Endothelial cell of umbilical vein (primary cell): Measurements from ENCODE around the gene PIGT. TPM values are rescaled to one million over a fixed set of nuclear protein-coding genes. Genes with fewer than 3 reads are reported as not detected.

ENCODE experiments used
- BruUV-seq: library from RNA; stranded (reverse); fragments of 400-500 nt; replicated peaks from 2 replicates; lab custom pipeline; 2021; lab: Mats Ljungman, UMichigan
- CTCF ChIA-PET: fragments of 300-600, 350-600 bp; sonication (Branson Sonifier 250); formaldehyde crosslinking; loops from one replicate; lab custom pipeline; 2021; ENCODE audit warnings: antibody characterized with exemption, inconsistent platforms; lab: Charles Lee
- POLR2A ChIA-PET: fragments of 300-600, 350-600 bp; sonication (Branson Sonifier 250); formaldehyde crosslinking; loops from one replicate; lab custom pipeline; 2021; ENCODE audit warnings: antibody characterized with exemption, inconsistent platforms; lab: Charles Lee
- DNase-seq: peaks from one replicate; pipeline ENCODE4 v3.0.0-alpha.2; 2011; ENCODE audit warnings: low read depth, low spot score
- FAIRE-seq: peaks from 2 replicates; lab custom pipeline; 2011; peaks lifted over from hg19 to GRCh38; lab: Jason Lieb, UNC
- H2AFZ ChIP-seq: 2 replicates; pipeline ENCODE4 v1.6.0; 2012; ENCODE audit warnings: low read depth, low read length, control low read depth, inconsistent platforms
- H3K27ac ChIP-seq: 2 replicates; pipeline ENCODE4 v1.5.1; 2011; ENCODE audit warnings: low read depth, mild to moderate bottlenecking, control low read depth, low read length, moderate library complexity; ENCODE audit not compliant: insufficient read depth
- H3K27me3 ChIP-seq, 2 experiments: 2 replicates each; pipeline versions ENCODE4 v1.6.0 to v1.6.1; 2011; ENCODE audit warnings: low read length in 2 of 2, mixed read lengths in 1 of 2; ENCODE audit not compliant: control insufficient read depth in 2 of 2, insufficient read depth in 2 of 2
- H3K36me3 ChIP-seq, 2 experiments: 2 replicates in 1 of 2; 3 replicates in 1 of 2; pipeline ENCODE4 v1.5.1; 2011; ENCODE audit warnings: low read length in 2 of 2, mild to moderate bottlenecking in 1 of 2, moderate library complexity in 1 of 2; ENCODE audit not compliant: control insufficient read depth in 2 of 2, insufficient read depth in 2 of 2; ENCODE audit errors: extremely low read depth in 1 of 2
- H3K4me1 ChIP-seq: 3 replicates; pipeline ENCODE4 v1.5.1; 2011; ENCODE audit warnings: mild to moderate bottlenecking, low read length; ENCODE audit not compliant: control insufficient read depth, insufficient read depth; ENCODE audit errors: extremely low read depth
- H3K4me2 ChIP-seq: 2 replicates; pipeline ENCODE4 v1.6.1; 2011; ENCODE audit warnings: low read length, control low read depth, mixed read lengths; ENCODE audit not compliant: insufficient read depth
- H3K4me3 ChIP-seq, 3 experiments: fragments of 200-600 bp in 1 of 3; sonication (generic), shearing (Covaris generic) in 1 of 3; replicated peaks in 1 of 3; 2 replicates each; pipeline ENCODE4 v1.5.1; 2011 to 2016; ENCODE audit warnings: control low read depth in 3 of 3, low read length in 3 of 3, mild to moderate bottlenecking in 2 of 3, inconsistent platforms in 1 of 3, low read depth in 1 of 3, moderate library complexity in 1 of 3; ENCODE audit not compliant: insufficient read depth in 1 of 3
- H3K79me2 ChIP-seq: 2 replicates; pipeline ENCODE4 v1.6.0; 2012; ENCODE audit warnings: low read length, inconsistent platforms; ENCODE audit not compliant: control insufficient read depth, insufficient read depth
- H3K9ac ChIP-seq: replicated peaks from 2 replicates; pipeline ENCODE3; 2011; ENCODE audit warnings: low read length, control low read depth; ENCODE audit not compliant: insufficient read depth; ENCODE audit errors: extremely low read depth
- H3K9me1 ChIP-seq: replicated peaks from 3 replicates; pipeline ENCODE4 v1.6.0; 2011; ENCODE audit warnings: mild to moderate bottlenecking, low read length; ENCODE audit not compliant: control insufficient read depth, insufficient read depth; ENCODE audit errors: extremely low read depth
- H3K9me3 ChIP-seq: replicated peaks from 2 replicates; pipeline ENCODE4 v1.5.1; 2012; ENCODE audit warnings: low read length, inconsistent platforms; ENCODE audit not compliant: control insufficient read depth, insufficient read depth
- H4K20me1 ChIP-seq: replicated peaks from 2 replicates; pipeline ENCODE3; 2011; ENCODE audit warnings: mild to moderate bottlenecking, low read length; ENCODE audit not compliant: control insufficient read depth, insufficient read depth; ENCODE audit errors: extremely low read depth
- EZH2 ChIP-seq: IDR thresholded peaks from 2 replicates; pipeline ENCODE4 v1.6.1; 2012; ENCODE audit warnings: borderline replicate concordance, low read depth, mild to moderate bottlenecking, moderate library complexity, low read length, inconsistent platforms; ENCODE audit not compliant: severe bottlenecking
- FOS ChIP-seq: IDR thresholded peaks from 2 replicates; pipeline ENCODE4 v1.6.1; 2011; ENCODE audit warnings: mild to moderate bottlenecking, low read length, moderate library complexity, borderline replicate concordance; ENCODE audit not compliant: insufficient read depth
- GATA2 ChIP-seq: IDR thresholded peaks from 2 replicates; pipeline ENCODE4 v1.7.0; 2011; ENCODE audit warnings: low read depth, mild to moderate bottlenecking, moderate library complexity, mixed read lengths, low read length; ENCODE audit not compliant: insufficient read length, insufficient read depth
- JUN ChIP-seq: IDR thresholded peaks from 2 replicates; pipeline ENCODE4 v1.6.1; 2011; ENCODE audit warnings: borderline replicate concordance, low read depth; ENCODE audit not compliant: insufficient read length, insufficient read depth
- MYC ChIP-seq: IDR thresholded peaks from one replicate; pipeline ENCODE4 v1.6.1; 2011; ENCODE audit warnings: mild to moderate bottlenecking, low read depth, low read length
- POLR2A ChIP-seq: IDR thresholded peaks from 2 replicates; pipeline ENCODE4 v1.6.1; 2012; ENCODE audit warnings: low read depth, mild to moderate bottlenecking, control low read depth, low read length
- POLR2AphosphoS5 ChIP-seq: IDR thresholded peaks from 2 replicates; pipeline ENCODE4 v1.6.1; 2012; ENCODE audit warnings: low read depth, mild to moderate bottlenecking, control low read depth, low read length, moderate library complexity; ENCODE audit not compliant: insufficient read depth
- dilution Hi-C: fragments of 300-500 bp; cut with MboI; formaldehyde crosslinking; loops from one replicate; pipeline ENCODE4 v1.15.0; 2019; ENCODE audit warnings: low sequenced_read_pairs; ENCODE audit not compliant: extremely low pct_ligation_motif_present
- intact Hi-C: fragments of 100-400 bp; cut with micrococcal nuclease; formaldehyde crosslinking; loops from one replicate; pipeline ENCODE4 v1.10.0; 2022
- polyA plus RNA-seq, 4 experiments: library from polyadenylated mRNA; depleted of rRNA in 3 of 4; stranded (reverse) in 3 of 4; unstranded in 1 of 4; fragments of >200 nt; gene quantifications; 2 replicates each; pipeline versions ENCODE4 v1.2.1 to v1.2.3, GENCODE V29; 2011 to 2012; ENCODE audit warnings: missing spikeins in 1 of 4
- total RNA-seq: library from RNA; stranded (reverse); gene quantifications from 2 replicates; pipeline ENCODE4 v1.2.3, GENCODE V29; 2021
- TF ChIP-seq, protein P1 (sequence below), 2 donors: IDR thresholded peaks; 1 replicate in 1 of 2; 2 replicates in 1 of 2; pipeline ENCODE4 v1.5.1; 2011; ENCODE audit warnings: low read length in 2 of 2, mild to moderate bottlenecking in 2 of 2, moderate library complexity in 2 of 2, control low read depth in 1 of 2, inconsistent platforms in 1 of 2, low read depth in 1 of 2; ENCODE audit not compliant: insufficient read depth in 1 of 2; ENCODE audit errors: extremely low read depth in 1 of 2
- TF ChIP-seq, protein P2 (sequence below): IDR thresholded peaks from 2 replicates; pipeline ENCODE4 v1.6.1; 2011; ENCODE audit not compliant: insufficient read depth, insufficient read length

PIGT gene
- total and polyA plus RNA-seq, 2 donors (not counting 3 experiments of a cell fraction or from before 2014, with no cell fraction given): 96.8 to 143 TPM

DNA sequence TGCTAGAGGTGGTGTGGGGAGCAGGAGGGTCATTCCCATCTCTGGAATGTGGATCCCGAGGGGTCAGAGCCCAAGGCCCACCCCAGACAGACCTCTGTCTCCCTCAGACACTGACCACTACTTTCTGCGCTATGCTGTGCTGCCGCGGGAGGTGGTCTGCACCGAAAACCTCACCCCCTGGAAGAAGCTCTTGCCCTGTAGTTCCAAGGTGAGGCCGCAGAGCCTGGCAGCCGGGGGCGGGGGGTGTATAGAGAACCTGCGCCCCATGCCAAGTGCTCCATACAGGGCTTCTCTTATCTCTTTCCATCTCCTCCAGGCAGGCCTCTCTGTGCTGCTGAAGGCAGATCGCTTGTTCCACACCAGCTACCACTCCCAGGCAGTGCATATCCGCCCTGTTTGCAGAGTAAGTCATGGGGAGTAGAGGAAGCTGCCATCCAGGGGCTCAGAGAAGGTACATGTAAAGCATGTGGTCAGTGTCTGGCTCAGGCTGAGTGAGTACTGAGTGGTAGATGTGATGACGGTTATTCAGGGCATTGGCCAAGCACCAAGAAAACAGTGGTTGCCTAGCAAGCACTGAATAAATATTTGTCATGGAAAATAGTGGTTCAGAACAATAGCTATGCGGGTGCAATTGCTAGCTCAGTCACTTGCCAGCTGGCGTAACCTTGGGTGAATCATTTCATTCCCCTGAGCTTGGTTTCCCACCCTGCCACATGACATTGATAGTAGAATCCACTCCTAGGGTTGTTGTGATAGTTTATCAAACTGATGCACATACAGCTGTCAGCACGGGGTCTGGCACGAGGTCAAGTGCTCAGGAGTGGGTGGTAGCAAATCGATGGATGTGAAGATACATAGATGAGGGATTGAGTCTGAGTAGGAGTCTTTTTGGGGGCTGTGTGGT, 3.5 kb downstream of the PIGT start:
- H2AFZ ChIP-seq: no peak overlapping the region
- dilution Hi-C loops: no loop called here
- H3K27me3 ChIP-seq: no peaks in the 10 kb centered on the region
- H3K79me2 ChIP-seq: peaks cover 22% of the 10 kb centered on the region
- ChIA-PET CTCF (interaction anchor here (0.7 to 7.0 kb wide), 14 partner anchors 9 to 126 kb away, joined by 3 to 42 read pairs (median 5); partner anchors contain the start of gene SYS1), POLR2A (interaction anchor here (1.4 kb wide), 1 partner anchor 56 kb away, joined by 4 read pairs; the partner anchor contains the start of gene SYS1)
- peak overlapping the region; percentile 71 for H3K9ac ChIP-seq
- FAIRE-seq (peak; percentile 98), DNase-seq (peak; percentile 98)
- H3K9me3 ChIP-seq: no peaks in the 10 kb centered on the region
- H3K4me3 ChIP-seq: no peak overlapping the region
- H3K27ac ChIP-seq: peak overlapping the region; percentile 64
- no peaks in the 10 kb centered on the region for H3K9me1 ChIP-seq
- H3K36me3 ChIP-seq: peaks cover 7 to 25% of the 10 kb centered on the region in 2 experiments
- H3K4me1 ChIP-seq: peaks cover 21% of the 10 kb centered on the region
- H3K4me2 ChIP-seq: no peak overlapping the region
- no peaks in the 10 kb centered on the region for H4K20me1 ChIP-seq
- BruUV-seq: no TSS peak
- intact Hi-C loops: loop anchor here (1.0 kb wide), 1 partner anchor 56 kb away; the partner anchor contains the start of gene SYS1
- no peak for TF ChIP-seq EZH2
- TF ChIP-seq, protein P1, sequence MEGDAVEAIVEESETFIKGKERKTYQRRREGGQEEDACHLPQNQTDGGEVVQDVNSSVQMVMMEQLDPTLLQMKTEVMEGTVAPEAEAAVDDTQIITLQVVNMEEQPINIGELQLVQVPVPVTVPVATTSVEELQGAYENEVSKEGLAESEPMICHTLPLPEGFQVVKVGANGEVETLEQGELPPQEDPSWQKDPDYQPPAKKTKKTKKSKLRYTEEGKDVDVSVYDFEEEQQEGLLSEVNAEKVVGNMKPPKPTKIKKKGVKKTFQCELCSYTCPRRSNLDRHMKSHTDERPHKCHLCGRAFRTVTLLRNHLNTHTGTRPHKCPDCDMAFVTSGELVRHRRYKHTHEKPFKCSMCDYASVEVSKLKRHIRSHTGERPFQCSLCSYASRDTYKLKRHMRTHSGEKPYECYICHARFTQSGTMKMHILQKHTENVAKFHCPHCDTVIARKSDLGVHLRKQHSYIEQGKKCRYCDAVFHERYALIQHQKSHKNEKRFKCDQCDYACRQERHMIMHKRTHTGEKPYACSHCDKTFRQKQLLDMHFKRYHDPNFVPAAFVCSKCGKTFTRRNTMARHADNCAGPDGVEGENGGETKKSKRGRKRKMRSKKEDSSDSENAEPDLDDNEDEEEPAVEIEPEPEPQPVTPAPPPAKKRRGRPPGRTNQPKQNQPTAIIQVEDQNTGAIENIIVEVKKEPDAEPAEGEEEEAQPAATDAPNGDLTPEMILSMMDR (IDR thresholded peaks at IDR 0.05; ENCODE audit: extremely low read depth in 1 of 2, insufficient read depth in 1 of 2, low read depth in 1 of 2, low read length in 2 of 2): no peak
- TF ChIP-seq GATA2: no peak
- peak; percentile 77 for TF ChIP-seq FOS
- peak; percentile 80 for TF ChIP-seq JUN
- no peak for TF ChIP-seq POLR2A
- TF ChIP-seq POLR2AphosphoS5: no peak
- TF ChIP-seq MYC: no peak
- TF ChIP-seq, protein P2, sequence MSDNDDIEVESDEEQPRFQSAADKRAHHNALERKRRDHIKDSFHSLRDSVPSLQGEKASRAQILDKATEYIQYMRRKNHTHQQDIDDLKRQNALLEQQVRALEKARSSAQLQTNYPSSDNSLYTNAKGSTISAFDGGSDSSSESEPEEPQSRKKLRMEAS: peak; percentile 10
